ENCODE measurements around the gene EFTUD2.

Gene EFTUD2

DNA sequence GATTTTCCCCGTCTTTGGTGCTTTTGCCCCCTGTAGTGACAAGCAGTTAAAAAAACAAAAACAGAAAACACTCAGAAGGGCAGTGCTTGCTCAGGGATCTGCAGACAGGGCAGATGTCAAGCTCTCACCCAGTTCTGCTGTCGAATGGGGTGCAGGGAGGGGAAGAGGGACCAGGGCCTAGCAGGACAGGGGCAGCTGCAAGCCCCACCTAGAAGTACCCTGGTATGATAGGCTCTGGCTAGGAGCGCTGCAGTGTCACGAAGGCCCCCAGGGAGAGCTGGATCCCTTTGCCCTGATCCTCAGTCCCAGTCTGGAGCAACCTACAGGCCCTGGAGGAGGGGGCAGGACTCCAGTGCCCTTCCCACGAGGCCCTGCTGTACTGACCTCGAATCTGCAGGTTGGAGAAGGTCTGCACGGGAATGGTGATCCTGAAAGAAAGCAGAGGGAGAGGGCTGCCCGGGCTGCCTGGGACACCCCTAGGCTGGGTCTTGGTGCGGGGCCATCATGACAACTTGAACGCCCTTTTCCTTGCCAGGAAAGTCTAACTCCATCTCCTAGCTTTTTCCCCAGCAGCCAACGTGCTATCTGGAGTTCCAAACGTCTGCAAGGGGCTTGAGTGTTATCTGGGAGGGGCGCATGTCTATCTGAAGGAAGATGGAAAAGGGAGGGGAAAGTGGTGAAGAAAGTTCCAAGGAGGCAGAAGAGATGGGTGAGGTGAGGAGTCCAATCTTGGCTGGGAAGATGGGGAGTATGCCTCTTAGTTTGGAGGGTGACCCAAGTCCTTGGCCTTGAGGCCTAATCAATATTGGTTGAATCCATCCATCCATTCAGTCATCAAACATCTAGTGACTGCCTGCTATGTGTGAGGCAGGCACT, 11.2 kb upstream of the EFTUD2 start:
- DNase-seq (ENCODE audit: low read depth), result no peak

- DNase-seq (ENCODE audit: low read depth), result no peak
Measured at GRCh38 chr17:44909681-44910144, 10.5 kb upstream of the EFTUD2 start.

GRCh38 chr17:44908761-44909326, 9.6 kb upstream of the EFTUD2 start:
- no peak for DNase-seq (ENCODE audit: low read depth)

GRCh38 chr17:44907729-44908470, 8.7 kb upstream of the EFTUD2 start:
- no peak for DNase-seq (ENCODE audit: low read depth)

DNA sequence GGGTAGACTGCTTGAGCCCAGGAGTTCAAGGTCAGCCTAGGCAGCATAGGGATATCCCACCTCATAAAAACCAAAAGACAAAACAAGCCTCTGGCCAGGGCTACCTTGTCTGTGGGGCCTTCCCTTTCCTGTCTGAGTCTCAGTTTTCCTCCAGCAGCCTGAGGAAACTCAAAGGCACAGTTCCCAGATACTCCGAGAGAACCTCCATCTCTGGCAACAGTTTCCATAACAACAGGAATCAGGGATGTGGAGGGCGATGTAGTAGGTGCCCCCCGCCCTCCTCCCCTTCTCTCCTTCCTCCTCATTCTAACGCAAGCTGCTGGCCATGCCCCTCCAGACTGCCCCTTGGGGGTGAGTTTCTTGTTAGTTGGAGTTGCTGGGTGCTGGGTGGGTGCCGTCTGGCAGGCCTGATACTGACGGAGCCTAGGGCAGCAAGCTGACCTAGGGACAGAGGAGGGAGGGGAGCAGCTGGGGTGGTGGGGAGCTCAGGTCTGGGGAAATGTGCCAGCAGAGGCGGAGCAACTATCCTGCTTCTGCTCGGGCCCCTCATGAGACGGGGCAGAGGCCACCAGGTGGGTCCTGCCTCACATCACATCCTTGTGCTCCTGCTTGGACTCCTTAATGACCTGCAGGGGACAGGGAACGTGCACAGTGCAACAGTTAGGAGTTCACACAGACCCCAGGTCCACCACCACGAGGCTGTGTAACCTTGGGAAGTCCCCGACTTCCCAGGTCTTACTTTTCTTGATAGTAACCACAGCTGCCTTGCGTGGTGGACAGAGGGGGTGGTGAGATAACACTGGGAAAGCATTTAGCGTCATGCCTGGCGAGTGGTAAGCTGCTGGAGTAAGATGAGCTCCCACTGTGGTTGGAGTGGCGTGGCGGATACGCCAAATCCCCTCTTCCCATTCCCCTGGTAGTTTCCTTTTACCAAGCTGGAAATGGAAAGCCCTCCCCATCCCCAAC, 7.8 kb upstream of the EFTUD2 start:
- DNase-seq (ENCODE audit: low read depth), result no peak

- peak; percentile 87 for DNase-seq (ENCODE audit: low read depth)
Measured at GRCh38 chr17:44906010-44906646, 6.9 kb upstream of the EFTUD2 start.

- DNase-seq (ENCODE audit: low read depth), result no peak
Measured at GRCh38 chr17:44905006-44906000, 6.1 kb upstream of the EFTUD2 start.

- DNase-seq (ENCODE audit: low read depth), result no peak
Measured at GRCh38 chr17:44904001-44904984, 5.0 kb upstream of the EFTUD2 start.

DNA sequence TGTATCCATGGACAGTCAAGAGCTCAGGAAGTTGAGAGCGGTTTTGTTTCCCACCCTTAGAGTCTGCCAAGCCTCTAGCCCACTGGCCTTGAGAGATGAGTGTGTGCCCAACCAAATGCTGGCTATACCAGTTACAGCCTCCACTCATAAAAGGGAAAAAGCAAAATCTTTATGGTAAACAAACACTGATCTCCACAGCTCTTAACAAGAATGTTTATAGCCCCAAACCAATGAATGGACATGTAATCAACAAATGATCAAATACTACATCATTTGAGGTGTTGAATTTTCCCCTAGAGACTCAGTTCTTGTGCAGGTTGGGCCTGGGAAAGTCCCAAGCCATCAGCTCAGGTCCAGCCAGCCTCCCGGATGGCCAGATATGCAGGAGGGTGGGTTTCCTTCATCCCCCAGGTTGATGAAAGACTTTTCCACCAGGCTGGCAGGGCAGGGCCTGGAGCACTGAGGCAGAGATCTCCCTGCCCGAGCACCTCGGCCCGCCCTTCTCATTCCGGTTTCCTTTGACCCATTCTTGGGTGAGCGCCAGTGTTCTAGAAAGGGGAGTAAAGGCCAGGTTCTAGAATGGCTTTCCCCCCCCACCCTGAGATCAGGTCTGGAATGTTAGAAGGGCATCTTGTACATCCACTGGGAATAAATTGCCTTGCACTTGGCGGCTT, 3.9 kb upstream of the EFTUD2 start:
- DNase-seq (ENCODE audit: low read depth), result no peak

- no peak for DNase-seq (ENCODE audit: low read depth)
Measured at GRCh38 chr17:44902135-44902760, 3.0 kb upstream of the EFTUD2 start.

DNA sequence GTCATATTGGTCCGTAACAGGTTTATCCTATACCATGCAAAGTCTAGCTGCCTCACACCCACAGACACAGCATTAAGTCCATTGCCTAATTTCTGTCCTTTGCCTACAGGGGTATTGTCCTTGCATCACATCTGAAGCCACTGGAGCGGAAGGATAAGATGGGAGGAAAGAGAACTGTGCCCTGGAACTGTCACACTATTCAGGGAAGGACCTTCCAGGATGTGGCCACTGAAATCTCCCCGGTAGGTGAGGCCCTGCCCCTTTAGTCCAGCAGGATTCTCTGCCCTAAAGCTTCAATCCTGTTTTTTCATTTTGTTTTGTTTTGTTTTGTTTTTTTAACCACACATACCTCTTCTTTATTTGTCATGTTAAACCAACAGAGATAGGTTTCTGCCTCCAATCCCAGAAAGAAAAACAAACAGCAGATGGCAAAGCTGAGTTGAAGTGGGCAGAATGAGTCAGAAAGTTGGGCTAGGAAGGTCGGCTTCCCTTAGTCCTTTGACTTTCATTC, 2.2 kb upstream of the EFTUD2 start:
- peak; percentile 73 for DNase-seq (ENCODE audit: low read depth)

GRCh38 chr17:44900894-44901293, 1.6 kb upstream of the EFTUD2 start:
- peak; percentile 81 for DNase-seq (ENCODE audit: low read depth)

GRCh38 chr17:44898768-44899073, 524 bp downstream of the EFTUD2 start:
- DNase-seq (ENCODE audit: low read depth), result peak; percentile 30

GRCh38 chr17:44894642-44895041, 4.6 kb downstream of the EFTUD2 start:
- no peak for DNase-seq (ENCODE audit: low read depth)

- no peak for DNase-seq (ENCODE audit: low read depth)
Measured at GRCh38 chr17:44892250-44892649, 7.0 kb downstream of the EFTUD2 start.

DNA sequence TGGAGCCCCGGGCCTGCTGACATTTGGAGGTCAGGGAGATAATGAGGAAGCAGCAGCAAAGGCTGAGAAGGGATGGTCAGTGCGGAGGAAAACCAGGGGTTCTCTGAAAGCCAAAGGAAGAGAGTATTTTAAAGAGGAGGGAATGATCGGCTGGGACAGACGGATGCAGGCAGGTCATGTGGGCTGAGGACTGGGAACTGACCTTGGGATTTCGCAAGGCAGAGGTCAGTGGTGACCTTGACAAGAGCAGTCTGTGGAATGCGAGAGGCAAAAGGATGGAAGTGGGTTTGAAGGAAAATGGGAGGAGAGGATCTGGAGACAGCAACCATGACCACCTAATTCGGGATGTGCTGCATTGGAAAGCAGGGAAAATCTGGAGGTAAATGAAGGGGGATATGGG, 10.2 kb downstream of the EFTUD2 start:
- DNase-seq (ENCODE audit: low read depth), result no peak
